ACC112 (cell line): ENCODE measurements around the gene HOXB2.
"Not testable (repeated sequence)": the region's sequence is repeated elsewhere in the genome, so short reads cannot be mapped to it uniquely, and the experiment has no call there.

ENCODE experiments used
- H2AFZ ChIP-seq: fragments of 200-600 bp; sonication (generic); one replicate; pipeline ENCODE4 v1.6.0; 2017; ENCODE audit warnings: antibody characterized with exemption, low read length; ENCODE audit not compliant: unreplicated experiment
- H3K27ac ChIP-seq: fragments of 200-600 bp; sonication (generic); 2 replicates; pipeline ENCODE4 v1.5.1; 2014; ENCODE audit warnings: low read depth, mild to moderate bottlenecking, antibody characterized with exemption, low read length, moderate library complexity
- H3K27me3 ChIP-seq: fragments of 200-600 bp; sonication (generic); 2 replicates; pipeline ENCODE4 v1.6.1; 2014; ENCODE audit warnings: mild to moderate bottlenecking, antibody characterized with exemption, low read length, moderate library complexity, mixed read lengths; ENCODE audit not compliant: insufficient read depth
- H3K36me3 ChIP-seq: fragments of 200-600 bp; sonication (generic); 2 replicates; pipeline ENCODE4 v1.6.1; 2016; ENCODE audit warnings: mild to moderate bottlenecking, antibody characterized with exemption, low read length, moderate library complexity, mixed read lengths; ENCODE audit not compliant: insufficient read depth
- H3K4me1 ChIP-seq: fragments of 200-600 bp; sonication (generic); one replicate; pipeline ENCODE4 v1.6.1; 2016; ENCODE audit warnings: low read length, mixed read lengths; ENCODE audit not compliant: insufficient read depth, unreplicated experiment, control insufficient read depth
- H3K4me3 ChIP-seq: fragments of 200-600 bp; sonication (generic); 2 replicates; pipeline ENCODE4 v1.5.1; 2014; ENCODE audit warnings: mild to moderate bottlenecking, low read depth, low read length
- H3K79me2 ChIP-seq: fragments of 200-600 bp; sonication (generic); one replicate; pipeline ENCODE4 v1.6.0; 2016; ENCODE audit warnings: low read length; ENCODE audit not compliant: control insufficient read depth, unreplicated experiment, insufficient read depth

The HOXB2 gene

GRCh38 chr17:48509708-48510107 is 35.2 kb downstream of the HOXB2 start:
- not testable (repeated sequence) for H3K79me2 ChIP-seq, H3K4me1 ChIP-seq, H3K4me3 ChIP-seq, H3K27ac ChIP-seq, H3K36me3 ChIP-seq, H2AFZ ChIP-seq
- H3K27me3 ChIP-seq = peaks cover 33% of the 10 kb centered on the region

- Histone ChIP-seq H3K4me1 (no peaks in the 10 kb centered on the region), H2AFZ (no peak overlapping the region), H3K79me2 (no peaks in the 10 kb centered on the region), H3K27me3 (peaks cover 33% of the 10 kb centered on the region), H3K4me3 (no peak overlapping the region), H3K27ac (no peak overlapping the region), H3K36me3 (no peaks in the 10 kb centered on the region)
These were observed 38.7 kb downstream of the HOXB2 start for GRCh38 chr17:48506246-48506645.

- Histone ChIP-seq H3K4me1 (no peaks in the 10 kb centered on the region), H3K36me3 (no peaks in the 10 kb centered on the region), H3K79me2 (no peaks in the 10 kb centered on the region), H3K27me3 (peaks cover 38% of the 10 kb centered on the region), H3K27ac (no peak overlapping the region), H2AFZ (no peak overlapping the region), H3K4me3 (no peak overlapping the region)
These were observed 39.1 kb downstream of the HOXB2 start for GRCh38 chr17:48505788-48506187.

GRCh38 chr17:48504953-48505352 is 40.0 kb downstream of the HOXB2 start:
- no peak overlapping the region for H3K4me3 ChIP-seq
- no peak overlapping the region for H3K27ac ChIP-seq
- H2AFZ ChIP-seq = no peak overlapping the region
- H3K27me3 ChIP-seq = peaks cover 46% of the 10 kb centered on the region
- H3K36me3 ChIP-seq = no peaks in the 10 kb centered on the region
- no peaks in the 10 kb centered on the region for H3K4me1 ChIP-seq
- no peaks in the 10 kb centered on the region for H3K79me2 ChIP-seq

GRCh38 chr17:48503747-48504146 is 41.2 kb downstream of the HOXB2 start:
- Histone ChIP-seq H3K79me2 (no peaks in the 10 kb centered on the region), H3K27me3 (peaks cover 52% of the 10 kb centered on the region), H3K36me3 (no peaks in the 10 kb centered on the region), H3K27ac (no peak overlapping the region), H3K4me1 (no peaks in the 10 kb centered on the region), H3K4me3 (no peak overlapping the region), H2AFZ (no peak overlapping the region)

- H3K4me3 ChIP-seq = no peak overlapping the region
- peaks cover 58% of the 10 kb centered on the region for H3K27me3 ChIP-seq
- H3K79me2 ChIP-seq = no peaks in the 10 kb centered on the region
- H3K36me3 ChIP-seq = no peaks in the 10 kb centered on the region
- no peak overlapping the region for H2AFZ ChIP-seq
- no peaks in the 10 kb centered on the region for H3K4me1 ChIP-seq
- H3K27ac ChIP-seq = no peak overlapping the region
These were observed 42.0 kb downstream of the HOXB2 start for GRCh38 chr17:48502901-48503300.

- Histone ChIP-seq H3K36me3 (no peaks in the 10 kb centered on the region), H3K27me3 (peaks cover 63% of the 10 kb centered on the region), H3K27ac (no peak overlapping the region), H3K79me2 (no peaks in the 10 kb centered on the region), H2AFZ (no peak overlapping the region), H3K4me3 (no peak overlapping the region), H3K4me1 (no peaks in the 10 kb centered on the region)
These were observed 42.6 kb downstream of the HOXB2 start for GRCh38 chr17:48502312-48502711.

GRCh38 chr17:48500435-48501426 is 44.2 kb downstream of the HOXB2 start:
- H3K27ac ChIP-seq = no peak overlapping the region
- no peaks in the 10 kb centered on the region for H3K4me1 ChIP-seq
- peaks cover 67% of the 10 kb centered on the region for H3K27me3 ChIP-seq
- H3K4me3 ChIP-seq = no peak overlapping the region
- no peaks in the 10 kb centered on the region for H3K79me2 ChIP-seq
- H3K36me3 ChIP-seq = no peaks in the 10 kb centered on the region
- no peak overlapping the region for H2AFZ ChIP-seq

- Histone ChIP-seq H3K4me3 (no peak overlapping the region), H3K36me3 (no peaks in the 10 kb centered on the region), H3K27ac (no peak overlapping the region), H3K27me3 (peaks cover 71% of the 10 kb centered on the region), H2AFZ (no peak overlapping the region), H3K79me2 (no peaks in the 10 kb centered on the region), H3K4me1 (no peaks in the 10 kb centered on the region)
These were observed 45.0 kb downstream of the HOXB2 start for GRCh38 chr17:48499735-48500434.

GRCh38 chr17:48499248-48499647 is 45.7 kb downstream of the HOXB2 start:
- H3K27me3 ChIP-seq = peaks cover 73% of the 10 kb centered on the region
- H2AFZ ChIP-seq = no peak overlapping the region
- no peak overlapping the region for H3K27ac ChIP-seq
- no peak overlapping the region for H3K4me3 ChIP-seq
- no peaks in the 10 kb centered on the region for H3K4me1 ChIP-seq
- H3K36me3 ChIP-seq = no peaks in the 10 kb centered on the region
- no peaks in the 10 kb centered on the region for H3K79me2 ChIP-seq
